IPS-NIHi11 (cell line): ENCODE measurements around the gene ABCC5.
"Not testable (repeated sequence)": the region's sequence is repeated elsewhere in the genome, so short reads cannot be mapped to it uniquely, and the experiment has no call there.

Source experiments
- DNase-seq: peaks from one replicate; pipeline ENCODE4 v3.0.0; 2012; ENCODE audit warnings: mixed read lengths, low spot score

ABCC5 gene

DNA sequence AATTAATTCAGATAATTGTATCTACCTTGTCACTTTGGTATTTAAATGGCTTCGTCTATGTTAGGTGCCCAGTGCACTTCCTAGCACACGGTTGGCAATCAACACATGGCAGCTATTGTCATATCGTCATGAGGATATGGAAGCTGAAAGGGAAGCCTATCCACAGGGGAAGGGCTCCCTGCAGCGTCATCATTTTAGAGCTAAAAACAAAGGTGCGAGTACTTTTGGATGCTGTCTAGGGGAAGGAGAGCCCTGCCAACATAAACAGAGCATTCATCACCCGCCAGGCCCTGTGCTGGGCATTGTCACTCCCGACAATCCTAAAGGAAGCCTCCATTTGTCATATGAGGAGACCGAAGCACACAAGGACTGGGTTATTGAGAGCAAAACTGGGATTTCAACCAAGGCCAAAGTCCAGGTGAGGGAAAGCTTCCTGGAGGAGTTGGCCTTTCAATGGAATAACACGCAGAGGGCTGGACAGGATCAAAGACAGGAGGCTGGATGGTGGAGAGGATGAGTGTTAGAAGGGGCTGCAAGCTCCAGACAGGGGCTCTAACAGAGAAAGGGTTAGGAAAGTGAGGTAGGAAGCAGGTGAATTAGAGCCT, 125.0 kb downstream of the ABCC5 start:
- DNase-seq: no peak

DNA sequence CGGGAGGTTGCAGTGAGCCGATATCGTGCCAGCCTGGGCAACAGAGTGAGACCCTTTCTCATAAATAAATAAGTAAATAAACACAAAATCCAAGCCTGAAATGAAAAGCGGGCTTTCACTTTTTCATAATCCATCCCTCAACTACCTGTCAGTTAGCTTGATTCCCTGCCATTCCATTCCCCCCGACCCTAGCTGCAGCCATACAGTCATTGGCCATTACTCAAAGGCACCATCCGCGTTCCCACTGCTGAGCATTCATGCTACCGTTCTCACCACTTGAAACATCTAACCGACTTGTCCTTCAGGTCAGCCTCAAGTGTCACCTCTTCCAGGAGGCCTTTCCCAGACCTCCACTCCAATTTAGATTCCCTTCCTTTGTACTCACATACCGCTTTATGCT, 131.9 kb downstream of the ABCC5 start:
- DNase-seq: no peak

DNA sequence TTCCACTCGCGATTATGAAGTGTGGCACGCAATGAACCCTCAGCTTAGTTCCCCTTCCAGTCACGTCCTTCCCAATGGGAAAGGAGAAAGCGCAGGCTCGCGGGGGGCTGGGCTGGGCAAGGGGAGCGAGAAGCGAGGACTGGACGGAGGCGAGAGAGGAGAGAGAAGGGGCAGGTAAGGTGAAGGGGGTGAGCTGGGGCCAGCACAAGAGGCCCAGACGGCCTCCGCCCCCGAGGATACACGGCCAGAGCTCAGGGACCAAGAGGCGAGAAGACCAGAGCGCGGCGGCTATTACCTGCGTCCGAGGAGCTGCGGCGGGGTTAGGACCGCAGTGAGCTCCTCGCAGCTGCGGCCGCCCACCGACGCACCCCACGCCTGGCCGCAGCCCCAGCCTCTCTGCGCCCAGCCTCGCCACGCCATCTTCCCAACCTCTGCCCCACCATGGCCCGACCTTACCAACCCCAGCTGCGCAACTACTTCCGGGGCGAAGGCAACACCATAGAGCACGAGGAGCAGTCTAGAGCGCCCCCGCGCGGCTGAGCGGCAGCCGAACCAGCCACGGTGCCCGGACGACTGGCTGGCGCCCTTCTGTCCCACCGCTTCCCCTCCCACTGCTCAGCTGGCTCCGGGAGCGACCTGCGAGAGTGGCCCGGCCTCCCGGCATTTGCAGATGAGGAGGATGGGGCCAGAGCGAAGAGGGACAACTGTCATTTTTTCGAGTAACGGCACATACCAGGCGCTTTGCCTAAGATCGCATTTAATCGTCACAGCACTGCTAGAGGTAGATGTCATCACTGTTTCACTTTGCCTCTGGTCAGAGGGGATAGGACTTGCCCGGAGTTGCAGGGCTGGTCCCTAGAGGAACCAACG, 133.0 kb downstream of the ABCC5 start, which contains the start of gene PARL:
Gene PARL (minus strand): TSS at position 454 of the 870 bp plus-strand sequence. CDS start 34 bp downstream, at position 420.
- peak; percentile 96 for DNase-seq

DNA sequence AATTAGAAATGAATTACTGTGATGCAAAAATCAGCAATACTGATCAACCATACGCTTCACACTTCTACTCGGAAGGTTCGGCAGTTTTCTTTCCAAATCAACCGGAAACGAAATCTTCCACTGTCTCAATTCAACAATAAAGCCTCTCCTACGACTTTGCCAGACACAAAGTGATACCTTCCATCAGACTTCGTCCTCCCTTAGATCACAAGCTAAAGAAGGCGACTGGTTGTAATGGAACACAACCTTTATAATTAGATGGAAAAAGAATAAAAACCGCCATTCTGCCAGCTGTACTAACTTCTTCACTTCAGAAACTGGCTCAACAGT, 133.6 kb downstream of the ABCC5 start:
- DNase-seq: no peak

DNA sequence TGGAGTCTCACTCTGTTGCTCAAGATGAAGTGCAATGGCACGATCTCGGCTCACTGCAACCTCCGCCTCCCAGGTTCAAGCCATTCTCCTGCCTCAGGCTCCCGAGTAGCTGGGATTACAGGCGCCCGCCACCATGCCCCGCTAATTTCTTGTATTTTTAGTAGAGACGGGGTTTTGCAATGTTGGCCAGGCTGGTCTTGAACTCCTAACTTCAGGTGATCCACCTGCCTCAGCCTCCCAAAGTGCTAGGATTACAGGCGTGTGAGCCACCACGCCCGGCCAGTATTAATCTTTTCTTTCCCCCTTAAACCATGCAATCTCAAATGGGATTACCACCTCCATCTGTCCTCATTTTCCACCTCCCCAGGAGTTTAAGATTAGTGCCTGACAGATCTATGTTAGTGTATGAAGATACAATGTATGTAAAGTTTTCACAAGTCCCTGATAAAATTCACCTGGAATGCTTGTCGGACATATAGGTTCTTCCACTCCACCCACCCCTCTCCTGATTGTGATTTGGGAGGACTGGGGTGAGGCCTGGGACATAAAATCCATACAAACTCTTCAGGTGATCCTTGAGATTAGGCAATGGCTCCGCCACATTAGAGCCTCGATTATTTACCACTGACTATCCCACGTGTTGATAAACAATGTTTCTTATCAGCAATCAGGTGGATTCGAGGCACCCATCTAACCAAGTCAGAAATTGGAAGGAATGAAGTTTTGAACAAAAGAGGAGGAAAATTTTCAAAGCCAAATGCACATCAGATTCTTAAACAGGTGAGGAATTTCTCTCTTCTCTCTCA, 134.2 kb downstream of the ABCC5 start:
- no peak for DNase-seq

DNA sequence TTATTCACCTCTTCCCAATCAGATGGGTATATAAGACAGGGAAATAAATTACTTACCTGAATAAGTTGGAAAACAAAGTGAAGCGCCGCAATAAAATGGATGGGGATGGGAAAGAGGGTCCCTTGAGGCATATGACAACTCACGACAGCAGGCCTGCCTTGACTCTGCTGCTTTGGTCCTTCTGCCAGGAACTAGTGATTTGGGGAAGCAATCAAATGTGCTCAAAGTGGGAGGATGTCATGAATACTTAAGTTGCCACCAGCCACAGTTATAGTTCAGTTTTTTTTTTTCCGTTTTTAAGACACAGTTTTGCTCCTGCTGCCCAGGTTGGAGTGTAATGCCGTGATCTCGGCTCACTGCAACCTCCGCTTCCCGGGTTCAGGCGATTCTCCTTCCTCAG, 137.6 kb downstream of the ABCC5 start:
- DNase-seq: no peak

DNA sequence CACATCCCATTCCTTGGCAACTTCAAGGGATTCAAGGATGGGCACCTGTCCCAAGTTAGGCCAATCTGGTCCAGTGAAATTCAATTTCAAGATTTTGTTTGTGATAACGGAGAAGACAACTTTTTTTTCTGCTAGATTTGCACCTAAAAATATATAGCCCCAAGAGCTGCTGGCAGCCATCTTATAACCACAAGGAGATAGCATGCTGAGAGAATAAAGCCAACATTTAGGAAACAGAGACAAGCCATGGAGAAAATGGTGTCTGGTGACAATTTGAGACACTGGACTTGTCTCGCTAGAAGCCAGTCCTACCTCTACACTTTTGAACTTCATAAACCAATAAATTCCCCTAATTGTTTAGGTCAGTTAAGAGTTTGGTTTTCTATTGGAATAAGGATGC, 138.4 kb downstream of the ABCC5 start:
- no peak for DNase-seq

DNA sequence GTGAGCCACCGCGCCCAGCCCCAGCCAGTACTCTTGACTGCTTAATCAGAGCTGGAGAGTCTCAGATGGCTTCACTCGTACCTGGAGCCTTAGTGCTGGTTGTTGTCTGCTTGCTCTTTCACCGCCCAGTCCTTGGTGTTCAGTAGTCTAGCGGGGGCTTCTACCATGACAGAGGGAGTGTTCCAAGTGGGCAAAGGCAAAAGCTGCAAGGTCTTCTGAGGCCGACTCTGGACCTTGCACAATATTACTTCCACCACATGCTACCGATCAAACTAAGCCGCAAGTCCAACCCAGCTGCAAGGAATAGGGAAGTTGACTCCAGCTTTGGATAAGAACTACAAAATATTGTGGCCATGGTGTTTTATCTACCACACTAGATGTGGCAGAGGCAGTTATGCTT, 139.6 kb downstream of the ABCC5 start:
- DNase-seq: no peak

DNA sequence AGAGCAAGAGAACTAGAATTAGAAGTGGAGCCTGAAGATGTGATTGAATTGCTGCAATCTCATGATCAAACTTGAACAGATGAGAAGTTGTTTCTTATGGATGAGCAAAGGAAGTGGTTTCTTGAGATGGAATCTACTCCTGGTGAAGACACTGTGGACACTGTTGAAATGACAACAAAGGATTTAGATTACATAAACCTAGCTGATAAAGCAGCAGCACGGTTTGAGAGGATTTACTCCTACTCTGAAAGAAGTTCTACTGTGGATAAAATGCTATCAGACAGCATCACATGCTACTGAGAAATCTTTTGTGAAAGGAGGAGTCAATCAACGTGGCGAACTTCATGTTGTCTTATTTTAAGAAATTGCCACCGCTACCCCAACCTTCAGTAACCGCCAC, 140.5 kb downstream of the ABCC5 start:
- DNase-seq: not testable (repeated sequence)

DNA sequence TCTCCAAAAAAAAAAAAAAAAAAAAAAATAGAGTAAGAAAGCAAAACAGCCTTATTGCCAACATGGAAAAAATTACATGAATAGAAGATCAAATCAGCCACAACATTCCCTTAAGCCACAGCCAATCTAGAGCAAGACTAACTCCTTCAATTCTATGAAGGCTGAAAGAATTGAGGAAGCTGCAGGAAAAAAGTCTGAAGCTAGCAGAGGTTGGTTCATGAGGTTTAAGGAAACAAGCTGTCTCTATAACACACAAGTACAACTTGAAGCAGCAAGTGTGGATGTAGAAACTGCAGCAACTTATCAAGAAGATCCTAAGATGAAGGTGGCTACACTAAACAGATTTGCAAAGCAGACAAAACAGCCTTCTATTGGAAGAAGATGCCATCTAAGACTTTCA, 142.3 kb downstream of the ABCC5 start:
- no peak for DNase-seq

DNA sequence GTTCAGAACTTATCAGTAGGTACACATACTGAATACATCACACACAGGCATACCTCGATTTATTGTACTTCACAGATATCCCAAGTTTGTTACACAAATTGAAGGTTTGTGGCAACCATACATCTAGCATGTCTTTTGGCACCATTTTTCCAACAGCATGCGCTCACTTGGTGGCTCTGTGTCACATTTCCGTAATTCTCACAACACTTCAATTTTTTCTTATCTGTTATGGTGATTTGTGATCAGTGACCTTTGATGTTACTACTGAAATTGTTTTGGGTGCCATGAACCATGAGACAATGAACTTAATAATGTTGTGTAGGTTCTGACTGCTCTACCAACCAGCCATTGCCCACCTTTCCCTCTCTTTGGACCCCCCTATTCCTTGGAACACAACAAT, 143.8 kb downstream of the ABCC5 start:
- no peak for DNase-seq

DNA sequence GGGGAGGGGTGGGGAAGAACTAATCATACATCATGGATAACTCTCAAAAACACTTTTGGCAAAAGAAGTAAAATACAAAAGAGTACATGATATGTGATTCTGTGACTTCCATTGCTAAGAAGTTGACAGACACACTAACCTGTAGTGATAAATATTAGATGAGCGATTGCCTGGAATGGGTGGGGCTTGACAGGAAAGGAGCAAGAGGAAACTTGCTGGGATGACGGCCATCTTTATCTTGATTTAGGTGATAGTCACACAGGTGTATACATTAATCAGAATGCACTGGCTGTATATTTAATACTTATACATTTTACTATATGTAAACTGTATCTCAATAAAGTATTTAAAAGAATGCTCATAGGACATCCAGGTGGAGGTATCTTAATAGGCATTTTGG, 146.1 kb downstream of the ABCC5 start:
- DNase-seq: no peak

DNA sequence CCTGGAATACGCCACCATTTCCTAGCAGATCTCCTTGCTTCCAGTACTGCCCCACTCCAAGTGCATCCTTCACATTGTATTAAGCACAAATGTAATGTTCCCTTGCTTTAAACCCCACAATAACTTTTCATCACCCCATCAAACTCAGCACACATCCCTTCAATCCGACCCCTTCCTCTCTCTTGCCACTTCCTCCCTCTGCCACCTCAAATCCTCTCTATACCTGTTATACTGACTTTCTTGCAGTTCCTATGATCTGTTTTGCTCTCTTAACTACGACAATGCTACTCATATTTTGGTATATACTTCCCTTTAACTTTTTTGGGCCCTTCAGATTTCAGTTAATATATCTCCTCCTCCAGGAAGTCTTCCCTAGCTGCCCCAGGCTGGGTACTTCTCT, 147.1 kb downstream of the ABCC5 start:
- no peak for DNase-seq
